ENCODE results near the gene MTARC1. TPM values are rescaled to one million over a fixed set of nuclear protein-coding genes. Genes with fewer than 3 reads are reported as not detected.

MTARC1 gene
- total RNA-seq, 1 experiment from 2014 or later: 26.5 TPM

- DNase-seq (ENCODE audit: low read depth, low spot score) (no peak), ATAC-seq (no peak)
- H3K9ac ChIP-seq (ENCODE audit: low read length): no peak overlapping the region
- H3K79me2 ChIP-seq (ENCODE audit: insufficient read depth, low read length): peaks cover 40% of the 10 kb centered on the region
- no TSS peak for BruUV-seq (replicated peaks)
- H3K9me3 ChIP-seq (ENCODE audit: control insufficient read depth in 1 of 2, insufficient read depth in 1 of 2, low read depth in 1 of 2, low read length in 2 of 2): no peaks in the 10 kb centered on the region
- H3K4me3 ChIP-seq (replicated peaks in 1 of 2; ENCODE audit: low read depth in 1 of 2, low read length in 2 of 2): no peak overlapping the region
- ChIA-PET RAD21 (ENCODE audit: low non-redundant PET in 1 of 2, low total read pairs in 2 of 2, uncharacterized antibody in 2 of 2, unreplicated experiment in 2 of 2) (no interaction called here), POLR2A (no interaction called here), CTCF (interaction anchor here (0.8 kb wide), 1 partner anchor 17 kb away, joined by 3 read pairs; no protein-coding TSS in a partner anchor)
- peaks cover 6 to 16% of the 10 kb centered on the region in 2 experiments; a peak in 3 of 4 replicates for H3K4me1 ChIP-seq (ENCODE audit: control insufficient read depth in 1 of 2, insufficient read depth in 2 of 2, low read length in 2 of 2)
- H4K20me1 ChIP-seq (ENCODE audit: insufficient read depth): no peaks in the 10 kb centered on the region
- H3K4me2 ChIP-seq (ENCODE audit: low read length): peak overlapping the region; percentile 81; the same call in 1 of the 2 replicates
- TF ChIP-seq ZBTB33 (IDR thresholded peaks at IDR 0.05; ENCODE audit: extremely low read depth, insufficient replicate concordance, low read length): no peak
- H3K27ac ChIP-seq (ENCODE audit: low read depth, low read length): no peak overlapping the region
- intact Hi-C loops (cut with micrococcal nuclease): no loop called here
- no peaks in the 10 kb centered on the region for H3K27me3 ChIP-seq (ENCODE audit: insufficient read depth, low read length)
- no peak overlapping the region for H2AFZ ChIP-seq (ENCODE audit: low read depth, low read length, poor library complexity, severe bottlenecking)
- H3K36me3 ChIP-seq (ENCODE audit: control insufficient read depth in 1 of 2, insufficient read depth in 2 of 2, low read length in 2 of 2): no peaks in the 10 kb centered on the region; a peak in 1 of 4 replicates
- H3K9me2 ChIP-seq (ENCODE audit: insufficient read depth): no peaks in the 10 kb centered on the region
Observed at GRCh38 chr1:220750131-220750515, 36.6 kb upstream of the MTARC1 start.

GRCh38 chr1:220751111-220751510 lies 35.6 kb upstream of the MTARC1 start:
- RAD21 ChIA-PET (ENCODE audit: low non-redundant PET in 1 of 2, low total read pairs in 2 of 2, uncharacterized antibody in 2 of 2, unreplicated experiment in 2 of 2): no interaction called here
- Histone ChIP-seq H3K36me3 (ENCODE audit: control insufficient read depth in 1 of 2, insufficient read depth in 2 of 2, low read length in 2 of 2) (no peaks in the 10 kb centered on the region; a peak in 1 of 4 replicates), H3K4me1 (ENCODE audit: control insufficient read depth in 1 of 2, insufficient read depth in 2 of 2, low read length in 2 of 2) (peaks cover 6 to 16% of the 10 kb centered on the region in 2 experiments; a peak in 3 of 4 replicates), H2AFZ (ENCODE audit: low read depth, low read length, poor library complexity, severe bottlenecking) (no peak overlapping the region), H3K27ac (ENCODE audit: low read depth, low read length) (no peak overlapping the region), H3K79me2 (ENCODE audit: insufficient read depth, low read length) (peaks cover 40% of the 10 kb centered on the region), H3K27me3 (ENCODE audit: insufficient read depth, low read length) (no peaks in the 10 kb centered on the region), H3K9me2 (ENCODE audit: insufficient read depth) (no peaks in the 10 kb centered on the region), H3K9ac (ENCODE audit: low read length) (no peak overlapping the region), H4K20me1 (ENCODE audit: insufficient read depth) (no peaks in the 10 kb centered on the region), H3K4me3 (replicated peaks in 1 of 2; ENCODE audit: low read depth in 1 of 2, low read length in 2 of 2) (no peak overlapping the region), H3K4me2 (ENCODE audit: low read length) (no peak overlapping the region), H3K9me3 (ENCODE audit: control insufficient read depth in 1 of 2, insufficient read depth in 1 of 2, low read depth in 1 of 2, low read length in 2 of 2) (no peaks in the 10 kb centered on the region)
- POLR2A ChIA-PET: no interaction called here
- intact Hi-C loops (cut with micrococcal nuclease): no loop called here
- TF ChIP-seq SP1 (IDR thresholded peaks at IDR 0.05; ENCODE audit: low read depth) (no peak), FOSL1 (IDR thresholded peaks at IDR 0.05; ENCODE audit: low read depth) (no peak), REST (IDR thresholded peaks at IDR 0.05; ENCODE audit: low read depth) (no peak), ZBTB33 (IDR thresholded peaks at IDR 0.05; ENCODE audit: extremely low read depth, insufficient replicate concordance, low read length) (no peak), EZH2phosphoT487 (IDR thresholded peaks at IDR 0.05; ENCODE audit: borderline replicate concordance) (no peak), ZFX (IDR thresholded peaks at IDR 0.05) (no peak), ZNF274 (IDR thresholded peaks at IDR 0.05; ENCODE audit: low read depth, low read length) (no peak), YY1 (IDR thresholded peaks at IDR 0.05; ENCODE audit: extremely low read depth, insufficient replicate concordance, low read depth, low read length) (no peak), SIN3A (IDR thresholded peaks at IDR 0.05; ENCODE audit: low read depth) (no peak), SRF (IDR thresholded peaks at IDR 0.05; ENCODE audit: low read depth) (no peak)
- DNase-seq (ENCODE audit: low read depth, low spot score) (no peak), ATAC-seq (no peak)
- CTCF ChIA-PET: interaction anchor here (0.6 kb wide), 1 partner anchor 661 kb away, joined by 3 read pairs; no protein-coding TSS in a partner anchor
- no TSS peak for BruUV-seq (replicated peaks)
